GM12865 (cell line): Measurements from ENCODE around the gene ADGRV1.
"Not testable (repeated sequence)": the region's sequence is repeated elsewhere in the genome, so short reads cannot be mapped to it uniquely, and the experiment has no call there.

Experiments
- DNase-seq: peaks from one replicate; pipeline ENCODE4 v3.0.0; 2010; ENCODE audit warnings: low read depth
- H3K4me3 ChIP-seq: 2 replicates; pipeline ENCODE4 v1.5.1; 2011; ENCODE audit warnings: mild to moderate bottlenecking, low read depth, low read length, control low read depth
- CTCF ChIP-seq: IDR thresholded peaks from 2 replicates; pipeline ENCODE4 v1.5.1; 2011; ENCODE audit warnings: low read length, control low read depth, low read depth, inconsistent platforms; ENCODE audit not compliant: insufficient read depth; ENCODE audit errors: missing control alignments

Gene ADGRV1

DNA sequence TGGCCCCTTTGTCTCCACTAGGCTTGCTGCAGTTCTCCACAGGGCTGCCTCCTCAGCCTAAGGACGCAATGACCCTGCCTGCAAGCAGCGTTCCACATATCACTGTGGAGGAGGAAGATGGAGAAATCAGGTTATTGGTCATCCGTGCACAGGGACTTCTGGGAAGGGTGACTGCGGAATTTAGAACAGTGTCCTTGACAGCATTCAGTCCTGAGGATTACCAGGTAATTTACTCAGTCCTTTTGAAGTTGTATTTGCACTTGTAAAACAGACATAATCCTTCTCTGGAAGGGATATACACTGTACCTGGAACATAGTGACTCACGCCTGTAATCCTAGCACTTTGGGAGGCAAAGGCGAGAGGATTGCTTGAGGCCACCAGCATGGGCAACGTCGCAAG is 116.6 kb downstream of the ADGRV1 start:
- H3K4me3 ChIP-seq = no peak overlapping the region
- DNase-seq = no peak
- no peak for TF ChIP-seq CTCF

DNA sequence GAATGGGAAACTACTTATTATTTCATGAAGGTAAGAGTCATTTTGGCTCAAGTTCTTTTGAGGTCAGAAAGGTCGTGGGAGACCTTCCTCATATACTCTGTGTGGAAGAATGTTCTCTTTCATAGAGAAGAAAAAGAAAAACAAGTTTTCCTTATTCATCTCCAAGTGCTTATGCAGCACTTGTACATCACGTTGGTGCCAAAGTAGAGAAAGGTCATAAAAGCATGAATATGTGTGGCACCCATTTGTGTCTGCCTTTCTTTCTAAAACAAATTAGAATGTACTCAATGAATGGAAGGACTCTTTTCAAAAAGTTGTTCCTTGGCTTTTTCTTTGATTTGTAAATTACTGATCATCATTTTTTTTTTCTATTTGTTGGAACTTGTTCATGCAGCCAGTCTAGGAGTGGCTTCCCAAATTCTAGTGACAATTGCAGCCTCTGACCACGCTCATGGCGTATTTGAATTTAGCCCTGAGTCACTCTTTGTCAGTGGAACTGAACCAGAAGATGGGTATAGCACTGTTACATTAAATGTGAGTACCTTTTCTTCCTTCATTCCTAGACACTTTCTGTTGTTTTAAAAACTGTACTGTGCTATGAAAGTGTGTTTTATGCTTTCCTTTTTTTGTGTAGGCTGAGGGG is 122.4 kb downstream of the ADGRV1 start:
- TF ChIP-seq CTCF = no peak
- no peak for DNase-seq
- H3K4me3 ChIP-seq = no peak overlapping the region

- no peak for DNase-seq
- TF ChIP-seq CTCF = no peak
- no peak overlapping the region for H3K4me3 ChIP-seq
Observed at GRCh38 chr5:90682278-90682677, 123.7 kb downstream of the ADGRV1 start.

- DNase-seq = no peak
- no peak for TF ChIP-seq CTCF
- H3K4me3 ChIP-seq = no peak overlapping the region
Observed at GRCh38 chr5:90685425-90686022, 126.9 kb downstream of the ADGRV1 start.

DNA sequence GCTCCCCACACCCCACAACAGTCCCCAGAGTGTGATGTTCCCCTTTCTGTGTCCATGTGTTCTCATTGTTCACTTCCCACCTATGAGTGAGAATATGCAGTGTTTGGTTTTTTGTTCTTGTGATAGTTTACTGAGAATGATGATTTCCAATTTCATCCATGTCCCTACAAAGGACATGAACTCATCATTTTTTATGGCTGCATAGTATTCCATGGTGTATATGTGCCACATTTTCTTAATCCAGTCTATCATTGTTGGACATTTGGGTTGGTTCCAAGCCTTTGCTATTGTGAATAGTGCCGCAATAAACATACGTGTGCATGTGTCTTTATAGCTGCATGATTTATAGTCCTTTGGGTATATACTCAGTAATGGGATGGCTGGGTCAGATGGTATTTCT is 127.8 kb downstream of the ADGRV1 start:
- not testable (repeated sequence) for H3K4me3 ChIP-seq, DNase-seq

- not testable (repeated sequence) for DNase-seq, H3K4me3 ChIP-seq
Observed at GRCh38 chr5:90687458-90687857, 128.9 kb downstream of the ADGRV1 start.

DNA sequence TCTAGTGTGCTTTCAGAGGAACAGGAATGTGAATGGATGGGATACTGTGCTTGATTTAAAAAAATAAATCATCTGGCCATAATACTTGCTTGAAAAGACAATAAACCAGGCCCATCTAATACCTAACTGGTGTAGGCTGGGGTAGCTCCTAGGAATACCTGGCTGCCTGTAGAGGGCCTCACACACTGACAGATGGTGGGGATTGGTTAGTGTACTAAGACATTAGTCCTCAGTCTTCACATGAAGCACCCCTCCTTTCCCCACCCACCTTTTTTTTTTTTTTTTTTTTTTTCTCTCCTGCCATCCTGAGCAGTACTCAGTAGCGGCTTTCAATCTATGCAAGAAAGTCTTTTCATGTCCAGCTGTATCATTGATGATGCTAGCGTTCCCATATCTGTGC is 130.5 kb downstream of the ADGRV1 start:
- no peak for TF ChIP-seq CTCF
- DNase-seq = no peak
- no peak overlapping the region for H3K4me3 ChIP-seq

- no peak for TF ChIP-seq CTCF
- no peak overlapping the region for H3K4me3 ChIP-seq
- DNase-seq = no peak
Observed at GRCh38 chr5:90690307-90690706, 131.7 kb downstream of the ADGRV1 start.
